Upper lobe of right lung (tissue), 1 donor: ENCODE data around the gene FAM174B. TPM values are rescaled to one million over a fixed set of nuclear protein-coding genes. Genes with fewer than 3 reads are reported as not detected.

Experiments used
- ATAC-seq: fragments of 200-7000 bp; cut with Tn5 transposase; one replicate; pipeline ENCODE4 v1.9.1; 2020; ENCODE audit warnings: mild to moderate bottlenecking, moderate library complexity
- DNase-seq: peaks from one replicate; pipeline ENCODE4 v3.0.0-alpha.2; 2020
- H3K27ac ChIP-seq: fragments of 200-600 bp; one replicate; pipeline ENCODE4 v1.8.0; 2022
- H3K27me3 ChIP-seq: fragments of 200-600 bp; one replicate; pipeline ENCODE4 v1.8.0; 2022; ENCODE audit warnings: mild to moderate bottlenecking
- H3K36me3 ChIP-seq: fragments of 200-600 bp; one replicate; pipeline ENCODE4 v1.8.0; 2022
- H3K4me1 ChIP-seq: fragments of 200-600 bp; one replicate; pipeline ENCODE4 v1.8.0; 2022
- H3K4me3 ChIP-seq: fragments of 200-600 bp; one replicate; pipeline ENCODE4 v1.8.0; 2022; ENCODE audit warnings: mild to moderate bottlenecking
- H3K9me3 ChIP-seq: fragments of 200-600 bp; one replicate; pipeline ENCODE4 v1.8.0; 2022
- CTCF ChIP-seq: fragments of 200-600 bp; IDR thresholded peaks from one replicate; pipeline ENCODE4 v1.8.0; 2022; ENCODE audit warnings: antibody characterized with exemption
- intact Hi-C: fragments of 100-400 bp; cut with DNase I; formaldehyde crosslinking; loops from one replicate; pipeline ENCODE4 v1.11.0; 2022
- total RNA-seq: library from RNA; stranded (reverse); fragmentation: NEBNext Ultra II Directional; extraction: Animal tissue kit (Norgen Biotek cat#: 25700); gene quantifications from one replicate; pipeline ENCODE4 v1.2.1, GENCODE V29; 2021
- donor health status: DM: no; HTN: yes; CAD: no; lungs with severe emphysema.

FAM174B gene
- total RNA-seq, 1 donor from 2014 or later: 62.9 TPM

- Histone ChIP-seq H3K36me3 (no peaks in the 10 kb centered on the region), H3K27me3 (no peaks in the 10 kb centered on the region), H3K27ac (no peak overlapping the region), H3K9me3 (no peaks in the 10 kb centered on the region), H3K4me1 (no peaks in the 10 kb centered on the region), H3K4me3 (no peak overlapping the region)
- TF ChIP-seq CTCF: no peak
- intact Hi-C loops: no loop called here
- ATAC-seq (no peak), DNase-seq (no peak)
These were observed 85.2 kb downstream of the FAM174B start for GRCh38 chr15:92570391-92570790.

GRCh38 chr15:92569778-92570177 lies 85.8 kb downstream of the FAM174B start:
- no peaks in the 10 kb centered on the region for H3K9me3 ChIP-seq
- DNase-seq (no peak), ATAC-seq (no peak)
- no peaks in the 10 kb centered on the region for H3K4me1 ChIP-seq
- intact Hi-C loops: no loop called here
- H3K36me3 ChIP-seq: no peaks in the 10 kb centered on the region
- H3K27ac ChIP-seq: no peak overlapping the region
- H3K4me3 ChIP-seq: no peak overlapping the region
- TF ChIP-seq CTCF: no peak
- H3K27me3 ChIP-seq: no peaks in the 10 kb centered on the region

Other genes with a start within 250 kb of the FAM174B start
- 161 TPM for gene CHD2, start 244.5 kb upstream of the FAM174B start, total RNA-seq